Measurements from ENCODE around the gene DAND5. TPM values are rescaled to one million over a fixed set of nuclear protein-coding genes. Genes with fewer than 3 reads are reported as not detected.

Gene DAND5
- total and polyA plus RNA-seq, 2 of the 13 experiments (the other 11 are each of a cell fraction or from before 2014, with no cell fraction given): 0.04 TPM; not detected in 1

GRCh38 chr19:12937927-12938778 is 31.2 kb upstream of the DAND5 start, which contains the start of gene CALR (continued):
- no peak for TF ChIP-seq ZNF280D (CRISPR knock-in tag; IDR thresholded peaks at IDR 0.05)
- TF ChIP-seq POLR2A (IDR thresholded peaks at IDR 0.05; ENCODE audit: insufficient read depth in 1 of 2, low read depth in 2 of 2, low read length in 2 of 2): peak; percentile 98 to 99
- no peak for TF ChIP-seq ZSCAN30 (CRISPR knock-in tag; IDR thresholded peaks at IDR 0.05)
- TF ChIP-seq MYC (CRISPR knock-in tag; IDR thresholded peaks at IDR 0.05; ENCODE audit: borderline replicate concordance): peak; percentile 72
- TF ChIP-seq TBX2 (CRISPR knock-in tag; IDR thresholded peaks at IDR 0.05; ENCODE audit: borderline replicate concordance): peak; percentile 69; the same call in 1 of the 2 replicates
- peak; percentile 83; the same call in 1 of the 2 replicates for TF ChIP-seq ZMYM3 (CRISPR knock-in tag; IDR thresholded peaks at IDR 0.05)
- peak; percentile 71 for TF ChIP-seq POGK (CRISPR knock-in tag; conservative IDR thresholded peaks at IDR 0.05)
- TF ChIP-seq SIX1 (CRISPR knock-in tag; IDR thresholded peaks at IDR 0.05; ENCODE audit: borderline replicate concordance): peak; percentile 12; the same call in 1 of the 2 replicates
- TF ChIP-seq PLRG1 (conservative IDR thresholded peaks at IDR 0.05): no peak
- no peak for TF ChIP-seq ZBTB42 (CRISPR knock-in tag; IDR thresholded peaks at IDR 0.05)
- TF ChIP-seq REL (CRISPR knock-in tag; conservative IDR thresholded peaks at IDR 0.05): 0 out of 2 replicates have a peak, but pooled peaks have one; percentile 37
- TF ChIP-seq TOE1 (CRISPR knock-in tag; IDR thresholded peaks at IDR 0.05): no peak
- TF ChIP-seq, protein P1, sequence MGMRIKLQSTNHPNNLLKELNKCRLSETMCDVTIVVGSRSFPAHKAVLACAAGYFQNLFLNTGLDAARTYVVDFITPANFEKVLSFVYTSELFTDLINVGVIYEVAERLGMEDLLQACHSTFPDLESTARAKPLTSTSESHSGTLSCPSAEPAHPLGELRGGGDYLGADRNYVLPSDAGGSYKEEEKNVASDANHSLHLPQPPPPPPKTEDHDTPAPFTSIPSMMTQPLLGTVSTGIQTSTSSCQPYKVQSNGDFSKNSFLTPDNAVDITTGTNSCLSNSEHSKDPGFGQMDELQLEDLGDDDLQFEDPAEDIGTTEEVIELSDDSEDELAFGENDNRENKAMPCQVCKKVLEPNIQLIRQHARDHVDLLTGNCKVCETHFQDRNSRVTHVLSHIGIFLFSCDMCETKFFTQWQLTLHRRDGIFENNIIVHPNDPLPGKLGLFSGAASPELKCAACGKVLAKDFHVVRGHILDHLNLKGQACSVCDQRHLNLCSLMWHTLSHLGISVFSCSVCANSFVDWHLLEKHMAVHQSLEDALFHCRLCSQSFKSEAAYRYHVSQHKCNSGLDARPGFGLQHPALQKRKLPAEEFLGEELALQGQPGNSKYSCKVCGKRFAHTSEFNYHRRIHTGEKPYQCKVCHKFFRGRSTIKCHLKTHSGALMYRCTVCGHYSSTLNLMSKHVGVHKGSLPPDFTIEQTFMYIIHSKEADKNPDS (CRISPR knock-in tag; IDR thresholded peaks at IDR 0.05): no peak
- no peak for TF ChIP-seq RORA (CRISPR knock-in tag; IDR thresholded peaks at IDR 0.05)
- TF ChIP-seq, protein P2, sequence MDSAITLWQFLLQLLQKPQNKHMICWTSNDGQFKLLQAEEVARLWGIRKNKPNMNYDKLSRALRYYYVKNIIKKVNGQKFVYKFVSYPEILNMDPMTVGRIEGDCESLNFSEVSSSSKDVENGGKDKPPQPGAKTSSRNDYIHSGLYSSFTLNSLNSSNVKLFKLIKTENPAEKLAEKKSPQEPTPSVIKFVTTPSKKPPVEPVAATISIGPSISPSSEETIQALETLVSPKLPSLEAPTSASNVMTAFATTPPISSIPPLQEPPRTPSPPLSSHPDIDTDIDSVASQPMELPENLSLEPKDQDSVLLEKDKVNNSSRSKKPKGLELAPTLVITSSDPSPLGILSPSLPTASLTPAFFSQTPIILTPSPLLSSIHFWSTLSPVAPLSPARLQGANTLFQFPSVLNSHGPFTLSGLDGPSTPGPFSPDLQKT (CRISPR knock-in tag; IDR thresholded peaks at IDR 0.05; ENCODE audit: borderline replicate concordance): no peak
- no peak for TF ChIP-seq ZNF253 (CRISPR knock-in tag; IDR thresholded peaks at IDR 0.05; ENCODE audit: borderline replicate concordance)
- TF ChIP-seq, protein P3, sequence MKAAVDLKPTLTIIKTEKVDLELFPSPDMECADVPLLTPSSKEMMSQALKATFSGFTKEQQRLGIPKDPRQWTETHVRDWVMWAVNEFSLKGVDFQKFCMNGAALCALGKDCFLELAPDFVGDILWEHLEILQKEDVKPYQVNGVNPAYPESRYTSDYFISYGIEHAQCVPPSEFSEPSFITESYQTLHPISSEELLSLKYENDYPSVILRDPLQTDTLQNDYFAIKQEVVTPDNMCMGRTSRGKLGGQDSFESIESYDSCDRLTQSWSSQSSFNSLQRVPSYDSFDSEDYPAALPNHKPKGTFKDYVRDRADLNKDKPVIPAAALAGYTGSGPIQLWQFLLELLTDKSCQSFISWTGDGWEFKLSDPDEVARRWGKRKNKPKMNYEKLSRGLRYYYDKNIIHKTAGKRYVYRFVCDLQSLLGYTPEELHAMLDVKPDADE (CRISPR knock-in tag; IDR thresholded peaks at IDR 0.05): no peak
- peak; percentile 41; the same call in 1 of the 2 replicates for TF ChIP-seq ZNF121 (CRISPR knock-in tag; IDR thresholded peaks at IDR 0.05)
- 0 out of 2 replicates have a peak, but pooled peaks have one; percentile 11 for TF ChIP-seq FOXO1 (CRISPR knock-in tag; IDR thresholded peaks at IDR 0.05)
- peak; percentile 86 for TF ChIP-seq KMT2A (CRISPR knock-in tag; IDR thresholded peaks at IDR 0.05)
- TF ChIP-seq FOXK2 (IDR thresholded peaks at IDR 0.05): no peak

Measured in HepG2 (cell line).